ENCODE data around the gene CHFR.

DNA sequence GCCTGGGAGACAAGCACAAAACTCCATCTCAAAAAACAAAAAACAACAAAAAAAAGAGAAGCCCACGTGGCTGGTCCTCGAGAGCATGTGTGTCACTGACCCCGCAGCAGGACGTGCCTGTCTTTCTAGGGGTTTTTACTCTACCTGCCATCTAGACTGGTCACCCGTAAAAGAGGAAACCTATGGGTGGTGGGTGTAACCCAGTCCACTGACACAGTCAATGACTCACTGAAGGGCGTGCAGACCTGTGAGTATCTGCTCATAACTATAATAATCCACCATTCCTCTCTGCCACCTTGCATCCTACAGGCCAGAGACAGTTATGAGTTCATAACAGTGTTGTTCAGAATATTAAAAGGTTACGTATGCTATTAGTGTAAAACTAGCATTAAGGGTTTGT lies 63.4 kb downstream of the CHFR start:
- TF ChIP-seq, protein P1, sequence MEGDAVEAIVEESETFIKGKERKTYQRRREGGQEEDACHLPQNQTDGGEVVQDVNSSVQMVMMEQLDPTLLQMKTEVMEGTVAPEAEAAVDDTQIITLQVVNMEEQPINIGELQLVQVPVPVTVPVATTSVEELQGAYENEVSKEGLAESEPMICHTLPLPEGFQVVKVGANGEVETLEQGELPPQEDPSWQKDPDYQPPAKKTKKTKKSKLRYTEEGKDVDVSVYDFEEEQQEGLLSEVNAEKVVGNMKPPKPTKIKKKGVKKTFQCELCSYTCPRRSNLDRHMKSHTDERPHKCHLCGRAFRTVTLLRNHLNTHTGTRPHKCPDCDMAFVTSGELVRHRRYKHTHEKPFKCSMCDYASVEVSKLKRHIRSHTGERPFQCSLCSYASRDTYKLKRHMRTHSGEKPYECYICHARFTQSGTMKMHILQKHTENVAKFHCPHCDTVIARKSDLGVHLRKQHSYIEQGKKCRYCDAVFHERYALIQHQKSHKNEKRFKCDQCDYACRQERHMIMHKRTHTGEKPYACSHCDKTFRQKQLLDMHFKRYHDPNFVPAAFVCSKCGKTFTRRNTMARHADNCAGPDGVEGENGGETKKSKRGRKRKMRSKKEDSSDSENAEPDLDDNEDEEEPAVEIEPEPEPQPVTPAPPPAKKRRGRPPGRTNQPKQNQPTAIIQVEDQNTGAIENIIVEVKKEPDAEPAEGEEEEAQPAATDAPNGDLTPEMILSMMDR (IDR thresholded peaks at IDR 0.05): no peak
- TF ChIP-seq POLR2A (IDR thresholded peaks at IDR 0.05): no peak

Measured in uterus (tissue), 2 donors.